ENCODE results near the gene ME1. TPM values are rescaled to one million over a fixed set of nuclear protein-coding genes. Genes with fewer than 3 reads are reported as not detected.
A peak's percentile ranks its signal among the peaks of the same experiment; 100 is the strongest.
"Not testable (repeated sequence)": the region's sequence is repeated elsewhere in the genome, so short reads cannot be mapped to it uniquely, and the experiment has no call there.

ME1 gene
- total and polyA plus RNA-seq, 7 experiments from 2014 or later, result 0.19 to 0.49 (median 0.29) TPM; not detected in 3

- H3K4me3 ChIP-seq (ENCODE audit: low read length), result peak overlapping the region; percentile 93
- CTCF ChIA-PET; DNase-seq; H3K27ac ChIP-seq (ENCODE audit: low read depth, low read length); H3K27me3 Mint-ChIP-seq; H3K9me3 ChIP-seq (ENCODE audit: control insufficient read depth in 2 of 3, low read length in 3 of 3); H3K27me3 ChIP-seq (ENCODE audit: control insufficient read depth in 2 of 2, insufficient read depth in 2 of 2, low read length in 2 of 2); ATAC-seq; H3K9me3 Mint-ChIP-seq: not testable (repeated sequence)
- intact Hi-C loops (cut with micrococcal nuclease), result loop anchor here (2.0 to 10.0 kb wide), 8 partner anchors 17 to 1440 kb away; partner anchors contain the start of genes CYB5R4 (in 2 of the 2), TENT5A (in 2 of the 2), CEP162 (in 1 of the 2) and IBTK (in 1 of the 2)
- H3K36me3 Mint-ChIP-seq, result peaks cover 0 to 18% (median 5%) of the 10 kb centered on the region in 5 donors
- peak overlapping the region in 7 of 9 donors; percentile 38 to 99 (median 95) for H3K27ac Mint-ChIP-seq
- POLR2A ChIA-PET, result interaction anchor here (0.7 kb wide), 1 partner anchor 25 kb away, joined by 3 read pairs; no protein-coding TSS in a partner anchor
- peaks cover 0 to 13% (median 0%) of the 10 kb centered on the region in 3 experiments for H3K36me3 ChIP-seq (ENCODE audit: control insufficient read depth in 2 of 3, insufficient read depth in 3 of 3, low read length in 3 of 3)
- H3K4me3 Mint-ChIP-seq, result peak overlapping the region; percentile 92 to 99 (median 98)
- H3K4me1 Mint-ChIP-seq, result peaks cover 24 to 69% (median 63%) of the 10 kb centered on the region in 7 donors
- H3K4me1 ChIP-seq (ENCODE audit: control insufficient read depth in 2 of 2, insufficient read depth in 2 of 2, low read length in 2 of 2), result peaks cover 5 to 12% of the 10 kb centered on the region in 2 donors
Observed at GRCh38 chr6:83191974-83192373, 238.9 kb downstream of the ME1 start.

- ATAC-seq (no peak), DNase-seq (no peak)
- Mint-ChIP-seq H3K27me3 (peaks cover 0 to 6% (median 0%) of the 10 kb centered on the region in 5 donors), H3K9me3 (no peaks in the 10 kb centered on the region), H3K27ac (peak overlapping the region in 1 of 9 donors; percentile 20), H3K4me3 (peak overlapping the region in 4 of 10 donors; percentile 16 to 69 (median 42)), H3K36me3 (peaks cover 4 to 21% (median 12%) of the 10 kb centered on the region in 5 donors), H3K4me1 (peaks cover 24 to 65% (median 58%) of the 10 kb centered on the region in 7 donors)
- Histone ChIP-seq H3K4me3 (ENCODE audit: low read length) (no peak overlapping the region), H3K27ac (ENCODE audit: low read depth, low read length) (no peak overlapping the region), H3K36me3 (ENCODE audit: control insufficient read depth in 2 of 3, insufficient read depth in 3 of 3, low read length in 3 of 3) (peaks cover 0 to 13% (median 0%) of the 10 kb centered on the region in 3 experiments), H3K4me1 (ENCODE audit: control insufficient read depth in 2 of 2, insufficient read depth in 2 of 2, low read length in 2 of 2) (peaks cover 5 to 12% of the 10 kb centered on the region in 2 donors), H3K27me3 (ENCODE audit: control insufficient read depth in 2 of 2, insufficient read depth in 2 of 2, low read length in 2 of 2) (no peaks in the 10 kb centered on the region), H3K9me3 (ENCODE audit: control insufficient read depth in 2 of 3, low read length in 3 of 3) (no peaks in the 10 kb centered on the region)
- intact Hi-C loops (cut with micrococcal nuclease), result loop anchor here (5.0 to 10.0 kb wide), 3 partner anchors 667 to 1438 kb away; partner anchors contain the start of genes CEP162 (in 1 of the 2), CYB5R4 (in 1 of the 2) and TENT5A (in 1 of the 2)
- POLR2A ChIA-PET, result no interaction called here
- CTCF ChIA-PET, result interaction anchor here (0.6 to 1.7 kb wide), 2 partner anchors 50 to 125 kb away, joined by 4 to 7 read pairs; partner anchors contain the start of gene UBE3D
Observed at GRCh38 chr6:83190626-83191025, 240.2 kb downstream of the ME1 start.

DNA sequence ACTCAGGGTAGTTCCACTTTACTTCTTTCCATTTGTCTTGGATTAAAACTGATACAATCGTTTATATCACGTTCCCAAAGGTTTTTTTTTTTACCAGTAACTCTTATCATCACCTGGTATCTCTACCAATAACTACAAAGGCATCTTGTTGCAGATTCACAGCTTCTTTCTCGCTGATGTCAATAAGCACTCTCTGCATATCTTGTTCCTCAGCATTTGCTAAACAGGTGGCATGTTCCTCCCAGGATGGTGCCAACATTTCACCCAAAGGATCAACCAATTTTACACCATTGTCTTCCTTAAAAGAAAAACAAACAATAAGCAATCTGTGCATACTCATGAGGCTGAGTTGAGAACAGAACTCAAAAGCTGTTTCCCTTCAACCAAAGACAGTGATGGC lies 242.3 kb downstream of the ME1 start:
- peaks cover 11 to 37% (median 21%) of the 10 kb centered on the region in 5 donors for H3K36me3 Mint-ChIP-seq
- peak overlapping the region in 1 of 9 donors; percentile 38 for H3K27ac Mint-ChIP-seq
- ChIA-PET CTCF (interaction anchor here (0.9 kb wide), 1 partner anchor 27 kb away, joined by 3 read pairs; no protein-coding TSS in a partner anchor), POLR2A (no interaction called here)
- Histone ChIP-seq H3K36me3 (ENCODE audit: control insufficient read depth in 2 of 3, insufficient read depth in 3 of 3, low read length in 3 of 3) (peaks cover 0 to 22% (median 0%) of the 10 kb centered on the region in 3 experiments), H3K4me3 (ENCODE audit: low read length) (no peak overlapping the region), H3K9me3 (ENCODE audit: control insufficient read depth in 2 of 3, low read length in 3 of 3) (no peaks in the 10 kb centered on the region), H3K27ac (ENCODE audit: low read depth, low read length) (no peak overlapping the region), H3K27me3 (ENCODE audit: control insufficient read depth in 2 of 2, insufficient read depth in 2 of 2, low read length in 2 of 2) (no peaks in the 10 kb centered on the region), H3K4me1 (ENCODE audit: control insufficient read depth in 2 of 2, insufficient read depth in 2 of 2, low read length in 2 of 2) (peaks cover 5 to 6% of the 10 kb centered on the region in 2 donors)
- H3K4me3 Mint-ChIP-seq, result no peak overlapping the region
- no peak for ATAC-seq
- intact Hi-C loops (cut with micrococcal nuclease), result no loop called here
- DNase-seq, result no peak
- no peaks in the 10 kb centered on the region for H3K9me3 Mint-ChIP-seq
- H3K27me3 Mint-ChIP-seq, result no peaks in the 10 kb centered on the region
- H3K4me1 Mint-ChIP-seq, result peaks cover 17 to 55% (median 46%) of the 10 kb centered on the region in 7 donors

- POLR2A ChIA-PET, result interaction anchor here (0.8 to 1.0 kb wide), 2 partner anchors 11 to 704 kb away, joined by 3 read pairs; no protein-coding TSS in a partner anchor
- intact Hi-C loops (cut with micrococcal nuclease), result no loop called here
- H3K4me3 Mint-ChIP-seq, result no peak overlapping the region
- no peaks in the 10 kb centered on the region for H3K9me3 Mint-ChIP-seq
- H3K27ac Mint-ChIP-seq, result peak overlapping the region in 2 of 9 donors; percentile 5 to 54
- H3K27me3 Mint-ChIP-seq, result no peaks in the 10 kb centered on the region
- Histone ChIP-seq H3K27ac (ENCODE audit: low read depth, low read length) (no peak overlapping the region), H3K27me3 (ENCODE audit: control insufficient read depth in 2 of 2, insufficient read depth in 2 of 2, low read length in 2 of 2) (no peaks in the 10 kb centered on the region), H3K4me1 (ENCODE audit: control insufficient read depth in 2 of 2, insufficient read depth in 2 of 2, low read length in 2 of 2) (no peaks in the 10 kb centered on the region), H3K9me3 (ENCODE audit: control insufficient read depth in 2 of 3, low read length in 3 of 3) (no peaks in the 10 kb centered on the region), H3K4me3 (ENCODE audit: low read length) (no peak overlapping the region), H3K36me3 (ENCODE audit: control insufficient read depth in 2 of 3, insufficient read depth in 3 of 3, low read length in 3 of 3) (peaks cover 0 to 34% (median 0%) of the 10 kb centered on the region in 3 experiments)
- peaks cover 3 to 47% (median 34%) of the 10 kb centered on the region in 7 donors for H3K4me1 Mint-ChIP-seq
- CTCF ChIA-PET, result no interaction called here
- DNase-seq (no peak), ATAC-seq (no peak)
- H3K36me3 Mint-ChIP-seq, result peaks cover 11 to 54% (median 32%) of the 10 kb centered on the region in 5 donors
Observed at GRCh38 chr6:83185096-83185495, 245.8 kb downstream of the ME1 start.

- Mint-ChIP-seq H3K36me3 (peaks cover 11 to 51% (median 37%) of the 10 kb centered on the region in 5 donors), H3K4me3 (no peak overlapping the region), H3K27me3 (no peaks in the 10 kb centered on the region), H3K27ac (peak overlapping the region in 2 of 9 donors; percentile 8 to 15), H3K4me1 (peaks cover 0 to 34% (median 17%) of the 10 kb centered on the region in 7 donors), H3K9me3 (no peaks in the 10 kb centered on the region)
- Histone ChIP-seq H3K4me3 (ENCODE audit: low read length) (no peak overlapping the region), H3K9me3 (ENCODE audit: control insufficient read depth in 2 of 3, low read length in 3 of 3) (no peaks in the 10 kb centered on the region), H3K27ac (ENCODE audit: low read depth, low read length) (no peak overlapping the region), H3K4me1 (ENCODE audit: control insufficient read depth in 2 of 2, insufficient read depth in 2 of 2, low read length in 2 of 2) (no peaks in the 10 kb centered on the region), H3K36me3 (ENCODE audit: control insufficient read depth in 2 of 3, insufficient read depth in 3 of 3, low read length in 3 of 3) (peaks cover 0 to 30% (median 0%) of the 10 kb centered on the region in 3 experiments), H3K27me3 (ENCODE audit: control insufficient read depth in 2 of 2, insufficient read depth in 2 of 2, low read length in 2 of 2) (no peaks in the 10 kb centered on the region)
- ATAC-seq (no peak), DNase-seq (no peak)
- intact Hi-C loops (cut with micrococcal nuclease), result no loop called here
- ChIA-PET POLR2A (no interaction called here), CTCF (interaction anchor here (1.2 kb wide), 1 partner anchor 118 kb away, joined by 3 read pairs; the partner anchor contains the start of gene UBE3D)
Observed at GRCh38 chr6:83183082-83183828, 247.6 kb downstream of the ME1 start.

GRCh38 chr6:83182114-83182513 lies 248.7 kb downstream of the ME1 start:
- intact Hi-C loops (cut with micrococcal nuclease), result no loop called here
- no peaks in the 10 kb centered on the region for H3K27me3 ChIP-seq (ENCODE audit: control insufficient read depth in 2 of 2, insufficient read depth in 2 of 2, low read length in 2 of 2)
- POLR2A ChIA-PET, result no interaction called here
- no peak overlapping the region for H3K4me3 ChIP-seq (ENCODE audit: low read length)
- CTCF ChIA-PET, result no interaction called here
- no peak overlapping the region for H3K27ac ChIP-seq (ENCODE audit: low read depth, low read length)
- peak overlapping the region in 2 of 9 donors; percentile 3 to 43 for H3K27ac Mint-ChIP-seq
- no peaks in the 10 kb centered on the region for H3K9me3 Mint-ChIP-seq
- H3K9me3 ChIP-seq (ENCODE audit: control insufficient read depth in 2 of 3, low read length in 3 of 3), result no peaks in the 10 kb centered on the region
- peaks cover 11 to 51% (median 37%) of the 10 kb centered on the region in 5 donors for H3K36me3 Mint-ChIP-seq
- H3K4me1 ChIP-seq (ENCODE audit: control insufficient read depth in 2 of 2, insufficient read depth in 2 of 2, low read length in 2 of 2), result no peaks in the 10 kb centered on the region
- ATAC-seq (no peak), DNase-seq (no peak)
- H3K4me1 Mint-ChIP-seq, result peaks cover 0 to 29% (median 16%) of the 10 kb centered on the region in 7 donors
- H3K36me3 ChIP-seq (ENCODE audit: control insufficient read depth in 2 of 3, insufficient read depth in 3 of 3, low read length in 3 of 3), result peaks cover 0 to 31% (median 0%) of the 10 kb centered on the region in 3 experiments
- no peak overlapping the region for H3K4me3 Mint-ChIP-seq
- H3K27me3 Mint-ChIP-seq, result no peaks in the 10 kb centered on the region

Measured in naive thymus-derived CD4-positive, alpha-beta T cell (primary cell).